K562 (cell line): ENCODE data around the gene NFKBIB. TPM values are rescaled to one million over a fixed set of nuclear protein-coding genes. Genes with fewer than 3 reads are reported as not detected.

ENCODE experiments used
- CEBPB ChIP-seq: fragments of 450-650 bp; IDR thresholded peaks from 2 replicates; pipeline ENCODE4 v1.6.1; 2016; ENCODE audit warnings: missing genetic modification characterization, missing compliant biosample characterization
- FOXK2 ChIP-seq, 2 experiments: fragments of 450-650 bp; IDR thresholded peaks in 1 of 2; conservative IDR thresholded peaks in 1 of 2; 2 replicates each; pipeline ENCODE4 v1.6.1; 2016; ENCODE audit warnings: low read depth in 2 of 2, mild to moderate bottlenecking in 1 of 2
- HDAC1 ChIP-seq, 2 experiments: fragments of 450-650 bp; IDR thresholded peaks; 2 replicates each; pipeline ENCODE4 v1.6.1; 2016 to 2017; ENCODE audit warnings: inconsistent platforms in 1 of 2, mild to moderate bottlenecking in 1 of 2, moderate library complexity in 1 of 2
- NR2F6 ChIP-seq: fragments of 450-650 bp; formaldehyde crosslinking; IDR thresholded peaks from 2 replicates; pipeline ENCODE4 v1.4.0; 2020; ENCODE audit warnings: mild to moderate bottlenecking
- U2AF2 ChIP-seq: fragments of 200-400 bp; formaldehyde crosslinking; optimal IDR thresholded peaks from 2 replicates; pipeline ENCODE3; 2017; ENCODE audit warnings: low read depth, mild to moderate bottlenecking, low read length
- polyA plus RNA-seq, 8 experiments: library from polyadenylated mRNA; depleted of rRNA in 4 of 8; stranded (reverse) in 5 of 8; unstranded in 3 of 8; fragments of >200 nt; fragmentation: Nextera tagmentation in 2 of 8; fragmentation: Illumina TruSeq in 1 of 8; extraction: Ambion mirVana in 2 of 8; extraction: Trizol in 1 of 8; gene quantifications; 2 replicates each; pipeline versions ENCODE4 v1.2.1 to v1.2.3, GENCODE V29; 2011 to 2014; ENCODE audit warnings: inconsistent platforms in 1 of 8, missing spikeins in 1 of 8
- total RNA-seq, 7 experiments: library from RNA; depleted of rRNA in 6 of 7; stranded (reverse); fragments of >200 nt in 6 of 7; fragmentation: Illumina TruSeq in 2 of 7; extraction: Trizol in 2 of 7; gene quantifications; 2 replicates each; pipeline versions ENCODE4 v1.2.1 to v1.2.3, GENCODE V29; 2011 to 2021; ENCODE audit warnings: low replicate concordance in 1 of 7
- TF ChIP-seq, protein P1 (sequence below): fragments of 450-650 bp; IDR thresholded peaks from 2 replicates; pipeline ENCODE4 v1.6.1; 2016; ENCODE audit warnings: borderline replicate concordance
- TF ChIP-seq, protein P2 (sequence below): IDR thresholded peaks from 2 replicates; pipeline ENCODE4 v1.6.1; 2016; ENCODE audit warnings: missing genetic modification characterization, missing compliant biosample characterization
- TF ChIP-seq, protein P3 (sequence below): fragments of 250-450 bp; sonication (Bioruptor Pico); IDR thresholded peaks from 2 replicates; pipeline ENCODE4 v1.5.0; 2021
- TF ChIP-seq, protein P4 (sequence below): fragments of 450-650 bp; IDR thresholded peaks from 2 replicates; pipeline ENCODE4 v1.6.1; 2016; ENCODE audit warnings: missing biosample characterization, missing genetic modification characterization
- TF ChIP-seq, protein P5 (sequence below), 2 experiments: fragments of 450-650 bp in 1 of 2; sonication (generic) in 1 of 2; formaldehyde crosslinking in 1 of 2; IDR thresholded peaks; 2 replicates each; pipeline versions ENCODE4 v1.7.1 to v1.9.0; 2016 to 2022; ENCODE audit warnings: inconsistent platforms in 1 of 2, mild to moderate bottlenecking in 1 of 2, missing genetic modification reagents in 1 of 2

NFKBIB gene
- total and polyA plus RNA-seq, 9 of the 15 experiments (the other 6 are each of a cell fraction or from before 2014, with no cell fraction given), result 1.5 to 44.9 (median 10.4) TPM

DNA sequence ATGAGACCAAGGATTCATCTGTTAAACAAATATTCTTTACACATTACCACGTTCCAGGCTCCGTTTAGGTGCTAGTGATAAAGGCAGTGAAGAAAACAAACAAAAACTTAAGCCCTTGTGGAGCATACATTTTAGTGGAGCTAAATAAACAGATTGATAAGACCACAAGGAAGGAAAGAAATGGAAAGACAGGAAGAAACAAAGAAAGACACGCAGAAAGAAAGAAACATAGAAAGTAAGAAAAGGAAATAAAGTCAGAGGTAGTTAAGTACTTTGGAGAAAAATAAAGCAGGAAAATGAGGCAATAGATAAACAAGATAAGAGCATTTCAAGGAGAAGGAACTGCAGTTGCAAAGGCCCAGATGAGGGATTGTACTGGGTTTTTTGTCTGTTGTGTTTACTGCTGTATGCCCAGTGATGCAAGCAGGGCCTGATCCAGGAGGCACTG, 998 bp downstream of the NFKBIB start (continued):
- TF ChIP-seq, protein P1, sequence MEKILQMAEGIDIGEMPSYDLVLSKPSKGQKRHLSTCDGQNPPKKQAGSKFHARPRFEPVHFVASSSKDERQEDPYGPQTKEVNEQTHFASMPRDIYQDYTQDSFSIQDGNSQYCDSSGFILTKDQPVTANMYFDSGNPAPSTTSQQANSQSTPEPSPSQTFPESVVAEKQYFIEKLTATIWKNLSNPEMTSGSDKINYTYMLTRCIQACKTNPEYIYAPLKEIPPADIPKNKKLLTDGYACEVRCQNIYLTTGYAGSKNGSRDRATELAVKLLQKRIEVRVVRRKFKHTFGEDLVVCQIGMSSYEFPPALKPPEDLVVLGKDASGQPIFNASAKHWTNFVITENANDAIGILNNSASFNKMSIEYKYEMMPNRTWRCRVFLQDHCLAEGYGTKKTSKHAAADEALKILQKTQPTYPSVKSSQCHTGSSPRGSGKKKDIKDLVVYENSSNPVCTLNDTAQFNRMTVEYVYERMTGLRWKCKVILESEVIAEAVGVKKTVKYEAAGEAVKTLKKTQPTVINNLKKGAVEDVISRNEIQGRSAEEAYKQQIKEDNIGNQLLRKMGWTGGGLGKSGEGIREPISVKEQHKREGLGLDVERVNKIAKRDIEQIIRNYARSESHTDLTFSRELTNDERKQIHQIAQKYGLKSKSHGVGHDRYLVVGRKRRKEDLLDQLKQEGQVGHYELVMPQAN, result peak; percentile 13; the same call in 1 of the 2 replicates
- TF ChIP-seq HDAC1 (IDR thresholded peaks at IDR 0.05), result 0 out of 4 replicates have a peak, but pooled peaks of 1 of the 2 experiments have one; percentile 11
- peak; percentile 52 to 56; a peak in 3 of 4 replicates for TF ChIP-seq FOXK2 (conservative IDR thresholded peaks at IDR 0.05 in 1 of 2, IDR thresholded peaks at IDR 0.05 in 1 of 2; ENCODE audit: low read depth in 2 of 2)
- TF ChIP-seq, protein P2, sequence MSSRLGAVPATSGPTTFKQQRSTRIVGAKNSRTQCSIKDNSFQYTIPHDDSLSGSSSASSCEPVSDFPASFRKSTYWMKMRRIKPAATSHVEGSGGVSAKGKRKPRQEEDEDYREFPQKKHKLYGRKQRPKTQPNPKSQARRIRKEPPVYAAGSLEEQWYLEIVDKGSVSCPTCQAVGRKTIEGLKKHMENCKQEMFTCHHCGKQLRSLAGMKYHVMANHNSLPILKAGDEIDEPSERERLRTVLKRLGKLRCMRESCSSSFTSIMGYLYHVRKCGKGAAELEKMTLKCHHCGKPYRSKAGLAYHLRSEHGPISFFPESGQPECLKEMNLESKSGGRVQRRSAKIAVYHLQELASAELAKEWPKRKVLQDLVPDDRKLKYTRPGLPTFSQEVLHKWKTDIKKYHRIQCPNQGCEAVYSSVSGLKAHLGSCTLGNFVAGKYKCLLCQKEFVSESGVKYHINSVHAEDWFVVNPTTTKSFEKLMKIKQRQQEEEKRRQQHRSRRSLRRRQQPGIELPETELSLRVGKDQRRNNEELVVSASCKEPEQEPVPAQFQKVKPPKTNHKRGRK, result peak; percentile 80
- no peak for TF ChIP-seq U2AF2
- TF ChIP-seq, protein P3, sequence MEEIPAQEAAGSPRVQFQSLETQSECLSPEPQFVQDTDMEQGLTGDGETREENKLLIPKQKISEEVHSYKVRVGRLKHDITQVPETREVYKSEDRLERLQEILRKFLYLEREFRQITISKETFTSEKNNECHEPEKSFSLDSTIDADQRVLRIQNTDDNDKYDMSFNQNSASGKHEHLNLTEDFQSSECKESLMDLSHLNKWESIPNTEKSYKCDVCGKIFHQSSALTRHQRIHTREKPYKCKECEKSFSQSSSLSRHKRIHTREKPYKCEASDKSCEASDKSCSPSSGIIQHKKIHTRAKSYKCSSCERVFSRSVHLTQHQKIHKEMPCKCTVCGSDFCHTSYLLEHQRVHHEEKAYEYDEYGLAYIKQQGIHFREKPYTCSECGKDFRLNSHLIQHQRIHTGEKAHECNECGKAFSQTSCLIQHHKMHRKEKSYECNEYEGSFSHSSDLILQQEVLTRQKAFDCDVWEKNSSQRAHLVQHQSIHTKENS (CRISPR knock-in tag), result no peak
- no peak for TF ChIP-seq NR2F6 (CRISPR knock-in tag)
- TF ChIP-seq, protein P4, sequence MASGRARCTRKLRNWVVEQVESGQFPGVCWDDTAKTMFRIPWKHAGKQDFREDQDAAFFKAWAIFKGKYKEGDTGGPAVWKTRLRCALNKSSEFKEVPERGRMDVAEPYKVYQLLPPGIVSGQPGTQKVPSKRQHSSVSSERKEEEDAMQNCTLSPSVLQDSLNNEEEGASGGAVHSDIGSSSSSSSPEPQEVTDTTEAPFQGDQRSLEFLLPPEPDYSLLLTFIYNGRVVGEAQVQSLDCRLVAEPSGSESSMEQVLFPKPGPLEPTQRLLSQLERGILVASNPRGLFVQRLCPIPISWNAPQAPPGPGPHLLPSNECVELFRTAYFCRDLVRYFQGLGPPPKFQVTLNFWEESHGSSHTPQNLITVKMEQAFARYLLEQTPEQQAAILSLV (tag), result peak; percentile 20; the same call in 1 of the 2 replicates
- TF ChIP-seq CEBPB (tag), result peak; percentile 74
- TF ChIP-seq, protein P5, sequence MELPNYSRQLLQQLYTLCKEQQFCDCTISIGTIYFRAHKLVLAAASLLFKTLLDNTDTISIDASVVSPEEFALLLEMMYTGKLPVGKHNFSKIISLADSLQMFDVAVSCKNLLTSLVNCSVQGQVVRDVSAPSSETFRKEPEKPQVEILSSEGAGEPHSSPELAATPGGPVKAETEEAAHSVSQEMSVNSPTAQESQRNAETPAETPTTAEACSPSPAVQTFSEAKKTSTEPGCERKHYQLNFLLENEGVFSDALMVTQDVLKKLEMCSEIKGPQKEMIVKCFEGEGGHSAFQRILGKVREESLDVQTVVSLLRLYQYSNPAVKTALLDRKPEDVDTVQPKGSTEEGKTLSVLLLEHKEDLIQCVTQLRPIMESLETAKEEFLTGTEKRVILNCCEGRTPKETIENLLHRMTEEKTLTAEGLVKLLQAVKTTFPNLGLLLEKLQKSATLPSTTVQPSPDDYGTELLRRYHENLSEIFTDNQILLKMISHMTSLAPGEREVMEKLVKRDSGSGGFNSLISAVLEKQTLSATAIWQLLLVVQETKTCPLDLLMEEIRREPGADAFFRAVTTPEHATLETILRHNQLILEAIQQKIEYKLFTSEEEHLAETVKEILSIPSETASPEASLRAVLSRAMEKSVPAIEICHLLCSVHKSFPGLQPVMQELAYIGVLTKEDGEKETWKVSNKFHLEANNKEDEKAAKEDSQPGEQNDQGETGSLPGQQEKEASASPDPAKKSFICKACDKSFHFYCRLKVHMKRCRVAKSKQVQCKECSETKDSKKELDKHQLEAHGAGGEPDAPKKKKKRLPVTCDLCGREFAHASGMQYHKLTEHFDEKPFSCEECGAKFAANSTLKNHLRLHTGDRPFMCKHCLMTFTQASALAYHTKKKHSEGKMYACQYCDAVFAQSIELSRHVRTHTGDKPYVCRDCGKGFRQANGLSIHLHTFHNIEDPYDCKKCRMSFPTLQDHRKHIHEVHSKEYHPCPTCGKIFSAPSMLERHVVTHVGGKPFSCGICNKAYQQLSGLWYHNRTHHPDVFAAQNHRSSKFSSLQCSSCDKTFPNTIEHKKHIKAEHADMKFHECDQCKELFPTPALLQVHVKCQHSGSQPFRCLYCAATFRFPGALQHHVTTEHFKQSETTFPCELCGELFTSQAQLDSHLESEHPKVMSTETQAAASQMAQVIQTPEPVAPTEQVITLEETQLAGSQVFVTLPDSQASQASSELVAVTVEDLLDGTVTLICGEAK (IDR thresholded peaks at IDR 0.05), result peak; percentile 39; the same call in 1 of the 2 replicates
- TF ChIP-seq, protein P5 (CRISPR knock-in tag; IDR thresholded peaks at IDR 0.05), result no peak
